Lower lobe of right lung (tissue), 2 donors: ENCODE results near the gene CCDC12. TPM values are rescaled to one million over a fixed set of nuclear protein-coding genes. Genes with fewer than 3 reads are reported as not detected.

Experiments used
- ATAC-seq, 2 donors: fragments of 200-7000 bp; cut with Tn5 transposase; one replicate each; pipeline ENCODE4 v1.9.1; 2020 to 2022; ENCODE audit warnings: mild to moderate bottlenecking in 2 of 2, moderate library complexity in 2 of 2
- DNase-seq: peaks from one replicate; pipeline ENCODE4 v3.0.0-alpha.2; 2020
- H3K27ac ChIP-seq: fragments of 200-600 bp; one replicate; pipeline ENCODE4 v1.8.0; 2022
- H3K27me3 ChIP-seq: fragments of 200-600 bp; one replicate; pipeline ENCODE4 v1.8.0; 2022; ENCODE audit warnings: low read depth
- H3K36me3 ChIP-seq: fragments of 200-600 bp; one replicate; pipeline ENCODE4 v1.8.0; 2022; ENCODE audit warnings: mild to moderate bottlenecking
- H3K4me1 ChIP-seq: fragments of 200-600 bp; one replicate; pipeline ENCODE4 v1.8.0; 2022
- H3K4me3 ChIP-seq: fragments of 200-600 bp; one replicate; pipeline ENCODE4 v1.8.0; 2022; ENCODE audit warnings: mild to moderate bottlenecking
- H3K9me3 ChIP-seq: fragments of 200-600 bp; one replicate; pipeline ENCODE4 v1.8.0; 2022
- intact Hi-C: fragments of 100-400 bp; cut with DNase I; formaldehyde crosslinking; loops from one replicate; pipeline ENCODE4 v1.11.0; 2022
- total RNA-seq: library from RNA; stranded (reverse); fragmentation: NEBNext Ultra II Directional; extraction: Animal tissue kit (Norgen Biotek cat#: 25700); gene quantifications from one replicate; pipeline ENCODE4 v1.2.1, GENCODE V29; 2021
- TF ChIP-seq, protein P1 (sequence below): fragments of 200-600 bp; IDR thresholded peaks from one replicate; pipeline ENCODE4 v1.8.0; 2022; ENCODE audit warnings: antibody characterized with exemption, mild to moderate bottlenecking
- donor health status: DM: no; HTN: yes; CAD: no; lungs with severe emphysema.

CCDC12 gene
- total RNA-seq, 1 donor from 2014 or later, result 42.9 TPM

DNA sequence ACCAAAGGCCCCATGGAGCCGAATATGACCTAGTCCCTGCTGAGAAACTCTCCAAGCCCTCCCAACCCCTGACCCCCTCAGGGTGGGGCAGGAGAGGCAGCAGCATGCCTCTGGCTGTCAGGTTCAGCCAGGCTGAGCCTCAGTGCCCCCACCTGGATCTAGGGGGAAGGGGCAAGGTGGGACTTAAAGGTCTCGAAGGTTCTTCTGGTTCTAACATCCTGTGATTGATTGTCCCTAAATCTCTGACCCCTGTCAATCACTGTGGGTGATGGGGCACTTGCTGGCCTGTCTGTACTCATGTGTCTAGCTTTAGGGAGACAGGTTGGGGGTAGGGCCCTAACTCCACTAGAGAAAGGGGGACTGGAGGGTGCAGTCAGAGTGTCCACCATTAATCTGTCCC lies 16.7 kb upstream of the CCDC12 start:
- H3K9me3 ChIP-seq, result no peaks in the 10 kb centered on the region
- H3K27ac ChIP-seq, result no peak overlapping the region
- TF ChIP-seq, protein P1, sequence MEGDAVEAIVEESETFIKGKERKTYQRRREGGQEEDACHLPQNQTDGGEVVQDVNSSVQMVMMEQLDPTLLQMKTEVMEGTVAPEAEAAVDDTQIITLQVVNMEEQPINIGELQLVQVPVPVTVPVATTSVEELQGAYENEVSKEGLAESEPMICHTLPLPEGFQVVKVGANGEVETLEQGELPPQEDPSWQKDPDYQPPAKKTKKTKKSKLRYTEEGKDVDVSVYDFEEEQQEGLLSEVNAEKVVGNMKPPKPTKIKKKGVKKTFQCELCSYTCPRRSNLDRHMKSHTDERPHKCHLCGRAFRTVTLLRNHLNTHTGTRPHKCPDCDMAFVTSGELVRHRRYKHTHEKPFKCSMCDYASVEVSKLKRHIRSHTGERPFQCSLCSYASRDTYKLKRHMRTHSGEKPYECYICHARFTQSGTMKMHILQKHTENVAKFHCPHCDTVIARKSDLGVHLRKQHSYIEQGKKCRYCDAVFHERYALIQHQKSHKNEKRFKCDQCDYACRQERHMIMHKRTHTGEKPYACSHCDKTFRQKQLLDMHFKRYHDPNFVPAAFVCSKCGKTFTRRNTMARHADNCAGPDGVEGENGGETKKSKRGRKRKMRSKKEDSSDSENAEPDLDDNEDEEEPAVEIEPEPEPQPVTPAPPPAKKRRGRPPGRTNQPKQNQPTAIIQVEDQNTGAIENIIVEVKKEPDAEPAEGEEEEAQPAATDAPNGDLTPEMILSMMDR, result no peak
- H3K27me3 ChIP-seq, result no peaks in the 10 kb centered on the region
- no peak overlapping the region for H3K4me3 ChIP-seq
- H3K4me1 ChIP-seq, result peaks cover 20% of the 10 kb centered on the region
- intact Hi-C loops, result no loop called here
- ATAC-seq (no peak), DNase-seq (no peak)
- H3K36me3 ChIP-seq, result peaks cover 81% of the 10 kb centered on the region

- Histone ChIP-seq H3K27me3 (no peaks in the 10 kb centered on the region), H3K27ac (no peak overlapping the region), H3K4me3 (no peak overlapping the region), H3K9me3 (no peaks in the 10 kb centered on the region), H3K4me1 (peaks cover 29% of the 10 kb centered on the region), H3K36me3 (peaks cover 71% of the 10 kb centered on the region)
- no peak for ATAC-seq
- peak; percentile 23 for DNase-seq
- intact Hi-C loops, result no loop called here
- TF ChIP-seq, protein P1, result no peak
Measured at GRCh38 chr3:46992231-46992630, 15.7 kb upstream of the CCDC12 start.

DNA sequence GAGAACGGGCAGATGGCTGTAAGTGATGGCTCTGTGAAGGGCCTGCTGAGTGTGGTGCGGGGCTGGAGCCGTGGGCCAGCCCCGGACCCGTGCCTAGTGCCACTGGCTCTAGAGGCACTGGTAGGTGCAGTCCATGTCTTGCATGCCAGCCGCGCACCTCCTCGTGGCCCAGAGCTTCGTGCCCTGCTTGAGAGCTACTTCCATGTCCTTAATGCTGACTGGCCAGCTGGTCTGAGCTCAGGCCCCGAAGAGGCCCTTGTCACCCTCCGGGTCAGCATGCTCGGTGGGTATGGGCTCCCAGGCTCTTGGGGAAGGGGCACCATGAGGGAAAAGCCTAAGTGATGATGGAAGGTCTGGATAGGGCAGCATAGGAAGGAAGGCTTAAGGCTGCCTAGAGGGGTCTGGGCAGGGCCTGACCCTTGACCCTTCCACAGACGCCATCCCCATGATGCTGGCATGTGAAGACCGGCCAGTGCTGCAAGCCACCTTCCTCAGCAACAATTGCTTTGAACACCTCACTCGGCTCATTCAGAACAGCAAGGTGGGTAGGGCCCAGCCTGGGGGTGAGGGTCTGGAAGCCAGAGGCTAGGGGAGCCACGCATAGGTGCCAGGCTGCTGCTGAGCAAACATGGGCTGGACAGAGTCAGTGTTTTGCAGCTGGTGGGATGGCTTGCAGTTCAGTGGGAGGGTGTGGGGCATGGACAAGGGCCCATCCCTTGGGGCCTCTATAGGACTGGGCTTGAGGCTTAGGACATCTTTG lies 15.0 kb upstream of the CCDC12 start:
- Histone ChIP-seq H3K36me3 (peaks cover 65% of the 10 kb centered on the region), H3K27ac (no peak overlapping the region), H3K4me1 (peaks cover 35% of the 10 kb centered on the region)

GRCh38 chr3:46990573-46991374 lies 14.2 kb upstream of the CCDC12 start:
- DNase-seq (peak; percentile 79), ATAC-seq (peak; percentile 14 to 18)
- no peaks in the 10 kb centered on the region for H3K27me3 ChIP-seq
- no peaks in the 10 kb centered on the region for H3K9me3 ChIP-seq
- TF ChIP-seq, protein P1, result no peak
- H3K27ac ChIP-seq, result peak overlapping the region; percentile 18
- H3K4me3 ChIP-seq, result no peak overlapping the region
- H3K4me1 ChIP-seq, result peaks cover 43% of the 10 kb centered on the region
- H3K36me3 ChIP-seq, result peaks cover 57% of the 10 kb centered on the region
- intact Hi-C loops, result no loop called here

More for the DNA sequence above, 15.0 kb upstream of the CCDC12 start:
- ATAC-seq (no peak), DNase-seq (peak; percentile 36)
- Histone ChIP-seq H3K9me3 (no peaks in the 10 kb centered on the region), H3K4me3 (no peak overlapping the region), H3K27me3 (no peaks in the 10 kb centered on the region)
- intact Hi-C loops, result no loop called here
- TF ChIP-seq, protein P1, result no peak

DNA sequence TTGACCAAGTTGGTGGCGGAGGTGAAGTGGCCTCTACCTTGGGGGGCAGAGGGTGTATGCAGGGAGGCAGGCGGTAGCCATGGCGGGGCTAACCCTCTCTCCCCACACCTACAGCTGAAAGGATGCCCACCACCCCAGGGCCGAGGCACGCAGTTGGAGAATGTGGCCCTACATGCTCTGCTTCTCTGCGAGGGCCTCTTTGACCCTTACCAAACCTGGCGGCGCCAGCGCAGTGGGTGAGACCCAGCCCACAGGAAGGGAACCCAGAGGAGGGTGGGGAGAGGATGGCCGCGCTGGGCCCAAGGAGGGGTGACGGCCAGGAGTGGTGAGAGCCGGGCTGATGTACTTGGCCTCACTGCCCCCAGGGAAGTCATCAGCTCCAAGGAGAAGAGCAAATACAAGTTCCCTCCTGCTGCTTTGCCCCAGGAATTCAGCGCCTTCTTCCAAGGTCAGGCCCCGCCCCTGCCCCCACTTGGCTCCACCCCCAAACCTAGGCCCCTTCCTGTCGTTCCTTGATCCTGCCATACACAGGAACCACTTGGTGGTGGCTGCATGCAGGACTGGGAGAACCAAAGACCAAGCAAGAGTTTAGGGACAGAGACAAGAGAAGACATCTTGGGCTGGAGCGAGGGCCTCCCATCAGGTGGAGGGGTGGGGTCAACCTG lies 12.7 kb upstream of the CCDC12 start:
- H3K4me1 ChIP-seq, result peaks cover 58% of the 10 kb centered on the region

More for the DNA sequence above, 12.7 kb upstream of the CCDC12 start:
- Histone ChIP-seq H3K9me3 (no peaks in the 10 kb centered on the region), H3K27ac (peak overlapping the region; percentile 66), H3K4me3 (peak overlapping the region; percentile 14), H3K36me3 (peaks cover 45% of the 10 kb centered on the region), H3K27me3 (no peaks in the 10 kb centered on the region)
- TF ChIP-seq, protein P1, result no peak
- intact Hi-C loops, result no loop called here
- ATAC-seq, result no peak
- no peak for DNase-seq
